ENCODE results near the gene CADPS2.

Gene CADPS2

DNA sequence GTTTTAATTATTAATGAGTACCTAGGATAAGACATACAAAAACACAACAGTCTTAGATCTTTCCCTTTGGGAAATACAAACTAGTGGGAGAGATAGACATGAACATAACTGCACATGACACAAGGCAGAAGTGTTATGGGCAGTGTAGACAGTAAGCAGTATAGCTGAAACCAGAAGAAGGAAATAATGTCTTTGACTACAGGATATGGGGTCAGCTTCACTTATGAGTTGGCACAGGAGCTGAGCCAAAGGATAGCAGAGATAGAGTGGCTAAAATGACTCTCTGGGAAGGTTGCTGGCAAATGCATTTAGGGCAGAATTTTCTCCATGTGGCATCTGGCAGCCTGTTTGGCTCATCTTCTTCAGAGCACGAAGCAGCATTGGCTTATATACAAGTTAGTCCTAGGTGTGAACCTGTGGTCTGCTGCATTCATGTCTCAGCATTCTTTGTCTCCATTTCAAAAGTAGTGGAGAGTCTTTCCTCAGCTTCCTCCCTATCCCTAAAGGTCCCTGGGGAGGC is 521.4 kb downstream of the CADPS2 start:
- DNase-seq (ENCODE audit: low spot score): no peak

DNA sequence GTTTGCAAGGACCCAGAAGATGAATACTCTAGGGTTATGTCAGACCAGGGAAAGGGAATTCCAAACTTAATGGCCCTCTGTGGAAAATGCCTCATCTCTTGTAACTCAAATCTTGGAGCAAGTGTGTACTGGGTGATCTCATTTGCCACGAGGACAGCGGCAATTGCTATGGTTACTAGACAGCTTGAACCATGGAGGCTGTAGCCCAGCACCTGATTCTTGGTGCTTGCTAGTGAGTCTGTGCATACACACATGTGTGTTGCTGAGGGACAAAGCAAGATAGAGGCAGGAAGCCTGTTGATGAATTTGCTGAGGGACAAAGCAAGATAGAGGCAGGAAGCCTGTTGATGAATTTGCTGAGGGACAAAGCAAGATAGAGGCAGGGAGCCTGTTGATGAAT is 523.1 kb downstream of the CADPS2 start:
- no peak for DNase-seq (ENCODE audit: low spot score)

DNA sequence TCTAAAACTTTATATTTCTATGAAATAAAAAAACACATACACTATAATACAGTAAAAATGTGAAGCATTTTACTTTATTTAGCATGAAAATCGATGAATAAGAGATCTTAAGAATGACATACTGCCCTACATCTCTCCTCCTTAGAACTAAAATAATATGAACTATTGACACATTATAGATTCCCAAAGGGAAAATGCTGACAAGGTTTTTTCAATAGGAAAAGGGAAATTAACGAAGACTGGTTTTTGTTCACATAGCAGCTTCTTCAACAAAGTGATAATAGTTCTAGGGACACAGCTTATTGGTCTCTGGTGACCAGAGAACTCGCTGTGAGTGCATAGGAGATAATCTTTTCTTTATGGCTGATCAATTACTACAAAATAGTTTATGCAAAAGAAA is 523.8 kb downstream of the CADPS2 start:
- DNase-seq (ENCODE audit: low spot score): no peak

DNA sequence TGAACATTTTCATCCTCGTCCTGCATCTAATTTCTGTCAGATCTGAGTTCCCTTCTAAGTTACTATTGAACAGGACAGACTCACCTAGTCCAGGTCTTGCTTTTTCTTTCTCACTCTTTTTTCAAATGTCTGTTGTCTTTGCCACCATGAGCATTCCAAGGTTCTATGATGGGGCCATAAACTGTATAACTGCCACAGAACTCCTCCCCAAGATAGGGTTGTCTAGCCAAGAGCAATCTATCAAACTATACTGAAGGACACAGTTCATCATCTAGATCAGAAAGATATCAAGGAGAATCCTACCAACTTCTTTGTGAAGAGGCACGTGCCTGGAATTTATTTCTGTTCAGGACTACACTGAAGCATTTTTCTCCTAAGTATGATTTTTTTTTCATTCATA is 531.6 kb downstream of the CADPS2 start:
- DNase-seq (ENCODE audit: low spot score): no peak

DNA sequence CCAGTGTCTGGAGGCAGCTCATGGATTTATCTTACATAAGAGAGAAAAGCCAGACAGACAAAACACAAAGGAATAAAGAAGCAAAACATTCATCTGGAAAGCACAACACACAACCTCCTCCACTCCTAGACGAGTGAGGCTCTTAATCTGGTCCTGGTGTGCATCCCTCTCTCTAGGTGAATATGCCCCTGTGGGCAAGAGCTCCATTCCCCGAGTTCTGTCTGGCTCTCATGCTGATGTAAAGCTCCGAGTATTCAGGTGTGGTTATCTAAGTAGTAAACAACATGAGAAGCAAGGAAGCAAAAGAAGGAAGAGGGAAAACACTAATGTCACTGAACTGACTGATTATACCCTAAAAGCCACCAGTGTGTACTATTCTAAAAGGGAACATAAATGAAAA is 533.8 kb downstream of the CADPS2 start:
- DNase-seq (ENCODE audit: low spot score): no peak

DNA sequence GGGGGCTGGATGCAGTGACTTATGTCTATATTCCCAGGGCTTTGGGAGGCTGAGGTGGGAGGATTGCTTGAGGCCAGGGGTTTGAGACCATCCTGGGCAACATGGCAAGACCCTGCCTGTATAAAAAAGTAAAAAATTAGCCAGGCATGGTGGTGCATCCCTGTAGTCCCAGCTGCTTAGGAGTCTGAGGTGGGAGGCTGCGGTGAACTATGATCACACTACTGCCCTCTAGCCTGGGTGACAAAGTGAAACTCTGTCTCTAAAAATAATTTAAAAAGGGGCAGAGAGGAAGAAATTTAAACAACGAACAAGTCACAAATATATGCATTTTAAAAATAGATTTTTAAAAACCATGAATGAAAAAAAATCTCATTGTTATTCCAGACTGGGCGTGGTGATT is 535.6 kb downstream of the CADPS2 start:
- DNase-seq (ENCODE audit: low spot score): no peak

DNA sequence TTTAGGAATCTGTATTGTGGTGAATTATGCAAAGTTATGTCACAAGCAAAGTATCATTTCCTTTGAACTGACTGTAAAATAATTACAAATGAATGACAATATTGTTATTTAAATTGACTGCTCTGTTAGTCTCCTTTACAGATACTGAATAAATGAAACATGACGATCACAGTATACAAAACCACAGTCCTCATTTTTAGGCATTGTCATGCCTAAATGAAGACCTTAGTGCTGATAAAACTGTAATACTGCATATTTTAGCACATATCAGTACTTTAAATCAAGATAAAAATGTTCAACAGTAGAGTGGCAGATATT is 542.0 kb downstream of the CADPS2 start:
- DNase-seq (ENCODE audit: low spot score): no peak

DNA sequence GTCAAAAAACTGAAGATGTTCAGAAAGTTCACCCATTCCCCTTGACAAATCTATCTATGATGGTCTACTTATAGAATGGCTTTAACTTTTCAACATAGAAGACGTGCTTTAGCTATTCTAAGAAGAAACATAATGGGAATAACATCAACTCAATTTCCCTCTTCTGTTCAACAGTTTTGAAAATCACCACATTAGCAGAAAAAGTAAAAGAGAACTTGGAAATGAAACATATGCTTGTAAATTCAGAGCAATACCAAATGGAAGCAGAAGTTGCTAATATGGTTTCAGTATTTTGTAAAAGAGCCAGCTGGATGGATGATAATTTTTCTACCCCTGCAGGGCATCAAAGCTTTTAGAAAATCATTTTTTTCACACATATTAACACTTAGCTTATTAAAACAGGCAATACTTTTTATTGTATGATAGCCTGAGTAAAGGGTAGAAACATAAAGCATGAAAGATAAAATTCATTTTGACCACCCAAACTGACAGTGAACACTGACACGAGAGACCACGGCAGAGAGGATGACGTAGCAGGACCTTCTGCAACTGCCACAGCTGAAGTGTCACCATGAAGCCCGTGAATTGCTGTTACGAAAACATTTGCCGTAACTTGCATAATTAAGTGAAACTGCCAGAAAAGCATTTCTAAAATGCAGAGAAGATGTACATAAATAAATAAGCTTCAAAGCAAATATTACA is 542.5 kb downstream of the CADPS2 start:
- DNase-seq (ENCODE audit: low spot score): no peak

DNA sequence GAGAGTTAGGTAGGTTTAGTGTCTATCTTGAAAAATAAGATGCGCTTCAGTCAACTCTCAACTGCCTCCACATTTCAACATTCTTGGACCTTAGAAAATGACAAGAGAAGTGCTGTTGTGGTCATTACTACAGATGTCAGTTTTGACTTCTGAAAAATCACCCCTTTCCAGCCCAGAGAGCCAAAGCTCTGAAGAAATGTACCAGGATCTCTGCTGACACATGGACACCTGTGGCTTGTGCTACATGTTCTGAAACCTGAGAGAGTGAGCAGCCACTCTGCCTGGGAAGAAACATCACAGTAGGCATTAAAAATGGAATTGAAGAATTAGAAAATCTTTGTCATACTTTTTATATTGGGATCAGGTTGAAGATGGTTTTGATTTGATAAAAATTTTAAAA is 545.8 kb downstream of the CADPS2 start:
- no peak for DNase-seq (ENCODE audit: low spot score)

DNA sequence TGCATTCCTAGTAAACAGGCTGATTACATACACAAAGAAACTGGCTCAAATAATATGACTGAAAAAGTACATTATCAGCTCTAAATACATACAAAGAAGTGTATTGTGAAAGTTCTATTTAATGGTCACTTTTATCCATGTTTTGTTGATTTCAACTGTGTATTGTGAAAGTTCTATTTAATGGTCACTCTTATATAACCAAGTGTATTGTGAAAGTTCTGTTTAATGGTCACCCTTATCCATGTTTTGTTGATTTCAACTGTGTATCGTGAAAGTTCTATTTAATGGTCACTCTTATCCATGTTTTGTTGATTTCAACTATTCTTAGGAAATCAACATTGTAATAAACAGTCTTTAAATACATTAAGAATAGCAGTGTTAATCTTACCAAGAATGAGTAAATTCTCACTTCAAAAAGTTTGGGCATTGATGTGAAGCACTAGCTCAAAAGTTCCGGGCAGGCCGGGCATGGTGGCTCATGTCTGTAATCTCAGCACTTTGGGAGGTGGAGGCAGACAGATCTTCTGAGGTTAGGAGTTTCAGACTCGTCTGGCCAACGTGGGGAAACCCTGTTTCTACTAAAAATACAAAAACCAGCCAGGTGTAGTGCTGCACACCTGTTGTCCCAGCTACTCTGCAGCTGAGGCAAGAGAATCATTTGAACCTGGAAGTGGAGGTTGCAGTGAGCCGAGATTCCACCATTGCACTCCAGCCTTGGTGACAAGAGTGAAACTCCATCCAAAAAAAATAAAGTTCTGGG is 546.9 kb downstream of the CADPS2 start:
- no peak for DNase-seq (ENCODE audit: low spot score)

DNA sequence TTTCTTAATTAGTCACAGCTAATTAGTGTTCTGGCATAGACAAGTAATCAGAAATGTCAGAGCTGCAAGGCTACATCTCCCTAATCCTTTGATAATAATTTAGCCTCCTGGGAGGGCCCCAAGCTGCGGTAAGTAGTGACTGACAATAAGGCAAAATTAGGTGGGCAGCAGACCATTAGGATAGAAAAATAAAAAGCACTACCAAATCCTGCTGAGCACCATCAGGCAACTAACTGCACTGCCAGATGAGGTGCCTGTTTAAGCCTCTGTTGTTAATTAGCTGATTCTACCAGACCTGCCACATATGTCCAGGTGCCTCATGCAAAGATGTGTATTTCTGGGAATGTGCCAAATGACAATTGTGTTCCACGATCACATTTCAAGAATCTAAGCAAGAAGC is 549.2 kb downstream of the CADPS2 start:
- DNase-seq (ENCODE audit: low spot score): no peak

DNA sequence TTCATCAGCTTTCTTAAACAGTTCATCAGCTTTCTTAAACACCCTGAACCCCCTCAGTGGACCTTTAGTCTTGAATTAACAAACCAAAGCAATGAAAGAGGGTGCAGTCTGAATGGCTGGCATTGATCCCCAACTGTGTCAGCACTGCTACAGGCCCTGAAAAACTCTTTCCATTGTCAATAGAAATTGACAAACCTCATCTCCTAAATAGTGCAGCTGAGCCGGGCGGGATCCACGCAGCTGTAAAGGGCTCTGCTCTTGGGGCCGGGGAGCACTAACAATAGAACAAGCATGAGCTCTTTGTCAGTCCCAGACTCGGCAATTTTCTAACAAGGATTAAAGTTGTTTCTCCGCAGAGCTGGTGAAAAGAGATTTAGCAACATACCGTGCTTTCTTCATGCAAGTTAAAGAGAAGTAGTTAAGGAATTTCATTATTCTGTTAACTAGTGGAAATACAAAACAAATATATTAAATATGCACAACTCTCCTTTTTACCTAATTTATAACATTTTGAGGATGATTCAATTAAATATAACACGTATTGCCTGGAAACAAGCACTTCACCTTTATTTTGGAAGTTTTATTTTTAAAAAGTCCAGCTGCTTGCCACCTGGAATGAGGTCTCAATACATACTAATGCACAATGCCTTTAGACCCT is 557.0 kb downstream of the CADPS2 start:
- DNase-seq (ENCODE audit: low spot score): no peak

DNA sequence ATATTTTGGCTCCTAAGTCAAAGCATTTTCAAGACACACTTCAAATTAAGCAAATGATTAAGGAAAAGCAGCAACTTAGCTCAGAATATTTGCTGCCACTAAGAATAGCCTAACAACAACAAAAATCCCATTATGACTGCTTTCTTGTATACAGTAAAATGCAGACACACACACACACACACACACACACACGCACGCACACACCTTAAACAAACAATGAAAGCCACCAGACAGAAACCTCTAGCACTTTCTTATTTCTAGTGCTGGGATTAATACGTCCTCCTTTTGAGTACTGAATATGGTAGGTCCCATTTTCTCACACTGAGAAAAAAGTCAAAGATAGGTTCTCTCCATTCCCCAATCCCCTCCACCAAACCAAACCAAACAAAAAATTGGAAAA is 558.3 kb downstream of the CADPS2 start:
- DNase-seq (ENCODE audit: low spot score): no peak

DNA sequence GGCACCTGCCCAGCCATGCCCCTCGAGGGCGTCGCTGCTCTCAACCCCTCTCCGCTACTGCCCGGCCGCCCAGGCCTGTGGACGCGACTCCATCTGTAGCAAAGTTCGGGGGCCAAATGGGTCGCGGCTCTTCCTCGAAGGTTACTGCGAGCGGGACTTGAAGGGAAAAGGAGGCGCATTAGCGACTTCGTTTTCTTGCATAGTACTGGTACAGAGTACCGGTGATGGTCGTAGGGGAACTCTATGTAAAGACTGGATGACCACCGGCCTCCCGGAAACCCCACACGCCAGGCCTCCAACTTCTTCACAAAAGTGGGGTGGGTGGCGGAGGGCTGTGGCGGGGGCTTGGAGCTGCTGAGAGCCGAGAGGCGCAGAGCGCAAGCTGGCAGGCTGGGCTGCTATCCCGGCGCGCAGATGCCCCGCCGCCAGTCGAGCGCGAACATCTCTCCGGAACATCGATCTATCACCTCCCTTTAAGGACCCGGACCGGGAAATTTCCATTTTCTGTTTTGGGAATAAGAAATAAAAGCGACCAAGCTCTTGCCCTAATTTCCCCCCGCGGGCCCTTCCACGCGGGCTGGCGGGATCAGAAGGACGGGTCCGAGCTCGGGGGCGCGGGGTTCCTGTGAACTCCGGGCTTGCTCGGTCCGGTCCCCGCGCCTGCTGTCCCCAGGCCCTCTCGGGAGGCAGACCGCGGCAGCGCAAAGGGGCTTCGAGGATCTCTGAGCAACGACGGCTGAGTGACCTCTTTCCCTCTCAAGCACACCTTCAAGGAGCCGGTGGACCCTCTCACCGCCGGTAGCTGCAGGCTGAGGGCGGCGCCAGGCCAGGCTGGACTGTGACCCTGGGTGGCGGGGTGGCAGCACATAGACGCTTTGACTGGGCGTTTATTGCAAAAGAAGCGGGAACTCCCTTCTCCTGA is 569.5 kb downstream of the CADPS2 start:
- DNase-seq (ENCODE audit: low spot score): no peak

DNA sequence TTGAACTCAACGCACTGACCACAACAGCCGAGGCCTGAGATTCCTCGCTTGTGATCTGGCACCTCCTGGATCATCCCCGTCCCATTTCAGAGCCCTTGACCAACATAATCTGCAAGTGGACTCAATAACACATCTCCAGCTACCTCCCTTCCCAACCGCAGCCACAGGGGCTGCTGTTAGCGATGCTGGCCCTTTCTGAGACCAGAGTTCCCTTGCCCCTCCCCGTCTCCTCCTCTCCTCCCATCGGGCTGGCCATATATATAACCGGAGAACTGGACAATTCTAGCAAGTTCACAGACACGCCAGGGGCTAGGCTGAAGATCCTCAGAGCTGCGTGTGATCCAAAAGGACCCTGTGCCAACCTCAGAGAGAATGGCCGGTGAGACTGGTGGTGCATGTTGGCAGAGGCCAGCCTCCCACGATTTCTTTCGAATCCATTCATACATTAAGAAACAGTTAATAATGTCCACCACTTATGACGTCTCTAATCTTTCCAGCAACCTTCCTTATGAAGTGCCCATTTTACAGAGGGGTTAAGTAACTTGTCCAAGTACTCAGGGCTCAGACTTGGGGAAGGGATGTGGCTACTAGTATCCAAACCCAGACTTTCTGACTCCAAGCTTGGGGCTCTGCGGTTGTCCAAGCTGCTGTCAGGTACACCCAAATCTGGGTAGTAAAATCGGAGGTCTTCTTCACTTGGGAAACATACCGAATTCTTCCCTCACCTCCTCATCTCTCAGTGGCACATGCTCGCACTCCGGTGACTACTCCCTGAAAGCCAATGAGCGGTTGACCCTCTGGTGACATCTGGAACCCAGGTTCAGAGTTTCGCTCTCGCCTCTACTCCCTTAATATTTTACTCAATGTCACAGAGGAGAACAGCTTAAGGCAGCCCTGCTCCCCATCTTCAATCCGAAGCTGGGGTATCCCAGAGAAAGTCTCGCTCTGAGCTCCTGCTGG is 570.5 kb downstream of the CADPS2 start:
- no peak for DNase-seq (ENCODE audit: low spot score)

DNA sequence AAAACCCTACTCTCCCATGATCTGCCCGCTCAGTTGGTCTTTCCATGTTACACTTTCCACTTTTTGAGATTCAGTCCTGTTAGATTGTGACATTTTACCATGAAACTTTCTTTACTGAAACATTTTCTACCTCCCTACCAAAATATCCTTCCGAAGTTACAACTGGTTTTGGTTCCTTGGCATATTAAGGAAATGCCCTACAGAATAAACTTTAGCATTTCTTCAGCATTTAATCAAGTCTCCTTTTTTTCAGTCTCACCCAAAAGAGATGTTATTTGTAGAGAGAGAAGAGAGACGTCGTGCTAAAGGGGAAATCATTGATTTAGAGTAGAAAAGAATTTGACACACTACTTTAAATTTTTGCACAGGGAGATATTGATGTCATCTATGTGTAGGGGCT is 572.0 kb downstream of the CADPS2 start:
- no peak for DNase-seq (ENCODE audit: low spot score)

DNA sequence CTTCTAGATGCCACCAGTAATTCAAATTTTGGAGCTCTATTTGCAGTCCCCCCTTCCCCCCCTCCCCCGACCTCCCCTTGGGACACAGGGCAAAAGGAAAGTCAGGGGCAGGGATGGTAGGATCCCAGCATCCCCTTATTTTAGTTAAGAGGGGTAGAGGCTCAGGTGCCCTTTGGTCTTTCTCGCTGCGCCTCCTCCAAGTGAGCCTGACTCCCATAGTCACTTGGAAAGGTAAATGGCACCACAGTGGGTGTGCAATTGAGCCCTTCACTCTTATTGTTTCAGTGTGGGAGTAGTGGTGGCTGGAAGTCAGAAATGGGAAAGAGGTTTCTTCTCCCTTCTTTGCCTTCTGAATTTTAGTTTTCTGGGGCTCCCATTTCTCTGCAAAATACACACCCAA is 573.5 kb downstream of the CADPS2 start:
- no peak for DNase-seq (ENCODE audit: low spot score)

DNA sequence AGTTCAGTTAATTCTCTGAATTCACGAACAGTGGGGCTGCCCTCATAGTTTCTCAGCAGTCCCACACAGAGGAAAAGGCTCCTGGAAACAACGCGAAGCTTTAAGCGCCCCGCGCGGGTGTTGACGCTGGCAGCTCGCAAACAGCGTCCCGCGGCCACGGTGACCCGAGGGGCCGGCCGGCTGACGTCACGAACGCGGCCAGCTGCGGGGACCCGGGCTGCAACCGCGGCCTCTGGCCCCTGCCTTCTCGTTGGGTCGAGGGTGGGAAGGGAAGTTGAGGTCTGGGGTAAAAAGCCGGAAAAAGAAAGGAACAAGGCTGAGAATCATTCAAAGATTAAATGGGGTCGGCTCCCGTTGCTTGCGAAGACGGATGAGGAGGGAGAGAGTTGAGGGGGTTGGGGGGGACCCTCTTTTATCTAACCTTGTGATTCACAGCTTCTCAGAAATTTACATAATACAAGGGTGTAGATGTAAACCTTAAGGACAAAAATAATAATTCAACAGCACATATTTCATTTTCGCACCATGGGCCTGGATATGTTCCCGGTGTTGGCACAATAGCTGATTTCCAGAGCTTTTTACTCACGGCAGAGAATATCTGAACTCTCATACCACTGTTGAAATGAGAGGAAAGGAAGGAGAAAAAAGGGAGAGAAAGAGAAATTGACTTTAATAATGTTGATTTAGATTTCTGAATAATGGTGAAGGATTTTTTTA is 574.4 kb downstream of the CADPS2 start:
- DNase-seq (ENCODE audit: low spot score): no peak

DNA sequence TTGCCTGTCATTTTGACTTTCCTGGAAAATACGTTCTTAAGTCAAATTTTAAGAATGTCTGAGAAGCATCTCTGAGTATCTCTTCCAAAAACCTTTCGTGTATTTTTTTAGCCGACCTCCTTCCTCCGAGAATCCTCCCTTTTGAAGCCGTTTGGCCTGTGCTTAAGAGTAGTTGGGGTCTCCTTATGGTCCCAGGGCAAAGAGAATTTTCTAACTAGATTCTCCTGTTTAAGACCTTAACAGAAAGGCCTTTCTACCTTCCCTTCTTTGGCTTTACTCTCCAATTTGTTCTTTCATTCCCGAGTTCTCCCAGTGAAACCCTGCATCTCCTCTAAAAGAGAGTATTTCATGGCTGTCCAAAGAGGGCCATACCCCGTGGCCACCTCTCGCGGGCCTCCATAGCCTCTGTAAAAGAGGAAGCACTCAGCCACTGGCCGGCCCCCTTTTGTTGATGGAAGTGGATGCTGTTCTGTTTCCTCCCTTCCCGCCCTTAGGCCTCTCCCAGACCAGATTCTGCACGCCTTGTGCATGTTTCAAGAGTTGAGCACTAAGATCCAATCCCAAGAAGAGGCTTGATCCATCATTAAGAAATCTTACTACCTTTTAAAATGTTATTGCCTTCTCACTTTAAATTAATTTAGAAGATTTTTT is 575.1 kb downstream of the CADPS2 start:
- DNase-seq (ENCODE audit: low spot score): no peak

Data from GM03348 (cell line).